GM19238 (cell line): ENCODE results near the gene MPO.

Source experiments
- DNase-seq: peaks from one replicate; pipeline ENCODE4 v3.0.0; 2011; ENCODE audit warnings: low spot score; ENCODE audit not compliant: insufficient read length

Gene MPO

GRCh38 chr17:58307468-58308172 lies 26.9 kb upstream of the MPO start:
- no peak for DNase-seq

GRCh38 chr17:58306131-58306951 lies 25.6 kb upstream of the MPO start:
- no peak for DNase-seq

- DNase-seq = no peak
These were observed 24.9 kb upstream of the MPO start for GRCh38 chr17:58305626-58306025.

GRCh38 chr17:58304750-58305486 lies 24.2 kb upstream of the MPO start:
- no peak for DNase-seq

- DNase-seq = peak; percentile 86
These were observed 23.4 kb upstream of the MPO start for GRCh38 chr17:58303971-58304749.

- DNase-seq = no peak
These were observed 22.3 kb upstream of the MPO start for GRCh38 chr17:58302919-58303585.

GRCh38 chr17:58302171-58302918 lies 21.6 kb upstream of the MPO start:
- no peak for DNase-seq

- DNase-seq = no peak
These were observed 20.9 kb upstream of the MPO start for GRCh38 chr17:58301504-58302150.

GRCh38 chr17:58300336-58300735 lies 19.6 kb upstream of the MPO start:
- DNase-seq = no peak

- no peak for DNase-seq
These were observed 13.3 kb upstream of the MPO start for GRCh38 chr17:58294034-58294433.

GRCh38 chr17:58291246-58291645 lies 10.5 kb upstream of the MPO start:
- DNase-seq = no peak

- DNase-seq = no peak
These were observed 9.1 kb upstream of the MPO start for GRCh38 chr17:58289869-58290268.

GRCh38 chr17:58285422-58285810 lies 4.7 kb upstream of the MPO start:
- DNase-seq = no peak

- no peak for DNase-seq
These were observed 4.1 kb upstream of the MPO start for GRCh38 chr17:58284613-58285421.

- DNase-seq = no peak
These were observed 3.2 kb upstream of the MPO start for GRCh38 chr17:58283674-58284612.

- DNase-seq = no peak
These were observed 1.7 kb upstream of the MPO start for GRCh38 chr17:58282442-58282841.

- no peak for DNase-seq
These were observed 826 bp upstream of the MPO start for GRCh38 chr17:58281511-58282011.
